Measurements from ENCODE around the gene LRRC46.

LRRC46 gene

GRCh38 chr17:47831003-47831933 lies at the start of gene LRRC46, which contains the start of gene MRPL10:
LRRC46 (plus strand) TSS chr17:47831670; CDS start chr17:47831990, 320 bp downstream.
MRPL10 (minus strand) TSS chr17:47831541; CDS start chr17:47831511, 30 bp downstream.
- DNase-seq, result peak; percentile 90 to 91

- no peak for DNase-seq
Observed at GRCh38 chr17:47785538-47786123, 45.8 kb upstream of the LRRC46 start.

- peak; percentile 39 to 43 for DNase-seq
Observed at GRCh38 chr17:47789611-47790561, 41.6 kb upstream of the LRRC46 start.

- DNase-seq, result no peak
Observed at GRCh38 chr17:47791025-47791424, 40.4 kb upstream of the LRRC46 start.

- no peak for DNase-seq
Observed at GRCh38 chr17:47792457-47792856, 39.0 kb upstream of the LRRC46 start.

GRCh38 chr17:47792979-47793378 lies 38.5 kb upstream of the LRRC46 start:
- no peak for DNase-seq

- DNase-seq, result no peak
Observed at GRCh38 chr17:47797797-47798196, 33.7 kb upstream of the LRRC46 start.

GRCh38 chr17:47800686-47801085 lies 30.8 kb upstream of the LRRC46 start:
- DNase-seq, result no peak

GRCh38 chr17:47801176-47801765 lies 30.2 kb upstream of the LRRC46 start:
- no peak for DNase-seq

- DNase-seq, result no peak
Observed at GRCh38 chr17:47801906-47802305, 29.6 kb upstream of the LRRC46 start.

- DNase-seq, result peak; percentile 68 to 70
Observed at GRCh38 chr17:47802341-47803022, 29.0 kb upstream of the LRRC46 start.

- DNase-seq, result no peak
Observed at GRCh38 chr17:47803201-47803600, 28.3 kb upstream of the LRRC46 start.

GRCh38 chr17:47803751-47804150 lies 27.7 kb upstream of the LRRC46 start:
- no peak for DNase-seq

- DNase-seq, result no peak
Observed at GRCh38 chr17:47804461-47804860, 27.0 kb upstream of the LRRC46 start.

GRCh38 chr17:47806026-47806912 lies 25.2 kb upstream of the LRRC46 start:
- no peak for DNase-seq

- no peak for DNase-seq
Observed at GRCh38 chr17:47806913-47807255, 24.6 kb upstream of the LRRC46 start.

- no peak for DNase-seq
Observed at GRCh38 chr17:47807421-47807820, 24.0 kb upstream of the LRRC46 start.

- no peak for DNase-seq
Observed at GRCh38 chr17:47808036-47808829, 23.2 kb upstream of the LRRC46 start.

GRCh38 chr17:47808830-47809480 lies 22.5 kb upstream of the LRRC46 start:
- DNase-seq, result no peak
